Heart left ventricle (tissue), 16 donors: Measurements from ENCODE around the gene ESPL1. TPM values are rescaled to one million over a fixed set of nuclear protein-coding genes. Genes with fewer than 3 reads are reported as not detected.
A peak's percentile ranks its signal among the peaks of the same experiment; 100 is the strongest.

Experiments used
- ATAC-seq, 4 donors: fragments of 200-7000 bp; cut with Tn5 transposase; one replicate each; pipeline ENCODE4 v1.9.1; 2020 to 2022; ENCODE audit warnings: moderate library complexity in 4 of 4, mild to moderate bottlenecking in 3 of 4, moderate number of reproducible peaks in 1 of 4
- DNase-seq, 5 donors: peaks; one replicate each; pipeline ENCODE4 v3.0.0-alpha.2; 2020
- H3K27ac ChIP-seq, 12 donors: fragments of 200-600 bp; sonication (generic) in 4 of 12; one replicate each; pipeline versions ENCODE4 v1.5.0 to v1.8.0; 2016 to 2022; ENCODE audit warnings: mild to moderate bottlenecking in 2 of 12
- H3K27me3 ChIP-seq, 9 donors: fragments of 200-600 bp; sonication (generic) in 2 of 9; one replicate each; pipeline versions ENCODE4 v1.5.1 to v1.8.0; 2016 to 2022; ENCODE audit warnings: mild to moderate bottlenecking in 3 of 9
- H3K36me3 ChIP-seq, 9 donors: fragments of 200-600 bp; sonication (generic) in 2 of 9; one replicate each; pipeline versions ENCODE4 v1.5.0 to v1.8.0; 2018 to 2022; ENCODE audit warnings: mild to moderate bottlenecking in 2 of 9
- H3K4me1 ChIP-seq, 12 donors: fragments of 200-600 bp; sonication (generic) in 4 of 12; one replicate each; pipeline versions ENCODE4 v1.5.0 to v1.8.0; 2016 to 2022; ENCODE audit warnings: mild to moderate bottlenecking in 3 of 12
- H3K4me3 ChIP-seq, 12 donors: fragments of 200-600 bp; sonication (generic) in 4 of 12; one replicate each; pipeline versions ENCODE4 v1.5.0 to v1.8.0; 2017 to 2022; ENCODE audit warnings: mild to moderate bottlenecking in 9 of 12, moderate library complexity in 4 of 12
- H3K9me3 ChIP-seq, 12 donors: fragments of 200-600 bp; sonication (generic) in 4 of 12; one replicate each; pipeline versions ENCODE4 v1.5.0 to v1.8.0; 2016 to 2022; ENCODE audit warnings: mild to moderate bottlenecking in 1 of 12
- CTCF ChIP-seq, 12 donors: fragments of 200-600 bp; sonication (generic) in 4 of 12; IDR thresholded peaks; one replicate each; pipeline versions ENCODE4 v1.5.0 to v1.8.0; 2018 to 2022; ENCODE audit warnings: antibody characterized with exemption in 12 of 12, mild to moderate bottlenecking in 5 of 12
- POLR2A ChIP-seq, 2 donors: fragments of 450-650 bp; IDR thresholded peaks; one replicate each; pipeline ENCODE4 v1.6.1; 2017; ENCODE audit warnings: antibody characterized with exemption in 2 of 2, mild to moderate bottlenecking in 2 of 2, moderate library complexity in 2 of 2
- WGBS, 4 donors: extraction: QIAGEN DNeasy Blood & Tissue Kit in 2 of 4; methylation state at CpG; one replicate each; pipeline versions ENCODE4 v1.1.5 to v1.1.7; 2013 to 2018; 5-methylcytosine and 5-hydroxymethylcytosine counted together
- intact Hi-C, 10 donors: fragments of 100-400 bp; cut with DNase I; formaldehyde crosslinking; loops; one replicate each; pipeline versions ENCODE4 v1.11.1 to v1.14.2; 2022
- polyA plus RNA-seq, 2 donors: library from polyadenylated mRNA; stranded (reverse); fragments of 200-250 nt; gene quantifications; one replicate each; pipeline ENCODE4 v1.2.3, GENCODE V29; 2013
- total RNA-seq, 9 donors: library from RNA; depleted of rRNA in 2 of 9; stranded (reverse); fragments of >200 nt in 2 of 9; fragmentation: NEBNext Ultra II Directional in 3 of 9; extraction: Animal tissue kit (Norgen Biotek cat#: 25700) in 3 of 9; gene quantifications; one replicate each; pipeline versions ENCODE4 v1.1.0 to v1.2.4, GENCODE V29; 2016 to 2023
- donor health status: ischemic (EF 13 %, LVEDD 7.1; RV severe dilation, severe dysfunction).
- donor health status: healthy with polysubstance abuse.
- donor health status: DM: no; HTN: yes; CAD: no.
- donor health status: DM: no; HTN: no; CAD: no.
- donor health status: ischemic (EF 25% LVEDD 6.9; RV normal size, moderate dysfunction).
- donor health status: ischemic (EF 25% LVEDD 5.7; RV mildly dilated, moderate dysfunction).
- donor health status: healthy.
- donor health status: DM: yes; HTN: yes; CAD: no.
- donor health status: ischemic (EF 35%, LVEDD 5.7; RV mildly dilated, moderate dysfunction).
- donor health status: nonischemic (EF 11% LVEDD 7.7; RV severe dilation, severe dysfunction).
- donor health status: DM: yes; HTN: yes; CAD: no.
- donor health status: PGD.
- donor health status: ischemic (EF 29% LVEDD 5.4; RV normal size, mild dysfunction).
- donor health status: nonischemic (EF 23%, LVEDD 6.1; RV moderate dilation, normal function).

The ESPL1 gene
- total and polyA plus RNA-seq, 11 donors = 0.06 to 6.1 (median 0.38) TPM

- no peaks in the 10 kb centered on the region for H3K27me3 ChIP-seq
- H3K27ac ChIP-seq = no peak overlapping the region
- peak; percentile 62 to 83 (median 71) for DNase-seq
- WGBS, 4 donors = 69 to 85% (median 80%) methylated on average over 11 of the region's 11 CpGs
- intact Hi-C loops = loop anchor here (1.0 to 5.0 kb wide), 6 partner anchors 73 to 220 kb away; no protein-coding TSS in a partner anchor
- H3K9me3 ChIP-seq = no peaks in the 10 kb centered on the region
- H3K4me3 ChIP-seq = no peak overlapping the region
- TF ChIP-seq CTCF (IDR thresholded peaks at IDR 0.05) = peak; percentile 52 to 81 (median 68)
- TF ChIP-seq POLR2A (IDR thresholded peaks at IDR 0.05) = no peak
- peak; percentile 62 to 90 (median 84) for ATAC-seq
- peaks cover 0 to 37% (median 0%) of the 10 kb centered on the region in 9 donors for H3K36me3 ChIP-seq
- H3K4me1 ChIP-seq = no peaks in the 10 kb centered on the region
These were observed 19.7 kb downstream of the ESPL1 start for GRCh38 chr12:53287741-53288216.

GRCh38 chr12:53288322-53288721, 20.2 kb downstream of the ESPL1 start:
- 87 to 94% (median 92%) methylated on average over 4 to 6 of the region's 6 CpGs for WGBS, 4 donors
- Histone ChIP-seq H3K4me1 (no peaks in the 10 kb centered on the region), H3K9me3 (no peaks in the 10 kb centered on the region), H3K36me3 (peaks cover 0 to 31% (median 0%) of the 10 kb centered on the region in 9 donors), H3K4me3 (no peak overlapping the region), H3K27ac (no peak overlapping the region), H3K27me3 (no peaks in the 10 kb centered on the region)
- TF ChIP-seq POLR2A (IDR thresholded peaks at IDR 0.05) = no peak
- no peak for TF ChIP-seq CTCF (IDR thresholded peaks at IDR 0.05)
- ATAC-seq (no peak), DNase-seq (no peak)
- intact Hi-C loops = loop anchor here in 2 of 10 donors (5.0 kb wide), 2 partner anchors 131 to 221 kb away; no protein-coding TSS in a partner anchor

- ATAC-seq (no peak), DNase-seq (no peak)
- no peak overlapping the region for H3K27ac ChIP-seq
- H3K9me3 ChIP-seq = no peaks in the 10 kb centered on the region
- H3K4me3 ChIP-seq = no peak overlapping the region
- peaks cover 0 to 5% (median 1%) of the 10 kb centered on the region in 12 donors for H3K4me1 ChIP-seq
- WGBS, 4 donors = 68 to 86% (median 75%) methylated on average over 4 of the region's 4 CpGs
- H3K27me3 ChIP-seq = no peaks in the 10 kb centered on the region
- intact Hi-C loops = loop anchor here in 2 of 10 donors (5.0 kb wide), 2 partner anchors 133 to 223 kb away; no protein-coding TSS in a partner anchor
- no peak for TF ChIP-seq CTCF (IDR thresholded peaks at IDR 0.05)
- no peak for TF ChIP-seq POLR2A (IDR thresholded peaks at IDR 0.05)
- H3K36me3 ChIP-seq = peaks cover 0 to 20% (median 0%) of the 10 kb centered on the region in 9 donors
These were observed 21.8 kb downstream of the ESPL1 start for GRCh38 chr12:53289891-53290290.

GRCh38 chr12:53290661-53291060, 22.6 kb downstream of the ESPL1 start:
- H3K27ac ChIP-seq = no peak overlapping the region
- intact Hi-C loops = no loop called here

More at GRCh38 chr12:53290661-53291060, 22.6 kb downstream of the ESPL1 start:
- 89 to 95% (median 94%) methylated on average over 9 of the region's 9 CpGs for WGBS, 4 donors
- no peaks in the 10 kb centered on the region for H3K9me3 ChIP-seq
- no peaks in the 10 kb centered on the region for H3K27me3 ChIP-seq
- DNase-seq = no peak
- TF ChIP-seq CTCF (IDR thresholded peaks at IDR 0.05) (no peak), POLR2A (IDR thresholded peaks at IDR 0.05) (no peak)
- H3K4me1 ChIP-seq = peaks cover 0 to 8% (median 2%) of the 10 kb centered on the region in 12 donors
- ATAC-seq = no peak
- peaks cover 0 to 20% (median 0%) of the 10 kb centered on the region in 9 donors for H3K36me3 ChIP-seq
- no peak overlapping the region for H3K4me3 ChIP-seq
